Ectodermal cell (in vitro differentiated cells): ENCODE data around the gene RAVER1.
A peak's percentile ranks its signal among the peaks of the same experiment; 100 is the strongest.
"Not testable (repeated sequence)": the region's sequence is repeated elsewhere in the genome, so short reads cannot be mapped to it uniquely, and the experiment has no call there.

Source experiments
- H3K27ac ChIP-seq: 2 replicates; pipeline ENCODE4 v1.7.0; 2013; ENCODE audit warnings: mild to moderate bottlenecking, low read depth, low read length; ENCODE audit not compliant: insufficient read depth, poor library complexity, severe bottlenecking
- H3K27me3 ChIP-seq: 2 replicates; pipeline ENCODE4 v1.7.0; 2013; ENCODE audit warnings: mild to moderate bottlenecking, low read length; ENCODE audit not compliant: insufficient read depth, control insufficient read depth, poor library complexity, severe bottlenecking
- H3K36me3 ChIP-seq: one replicate; pipeline ENCODE4 v1.7.0; 2013; ENCODE audit warnings: low read length; ENCODE audit not compliant: control insufficient read depth, insufficient read depth
- H3K4me1 ChIP-seq: one replicate; pipeline ENCODE4 v1.7.0; 2013; ENCODE audit warnings: low read length; ENCODE audit not compliant: control insufficient read depth, insufficient read depth
- H3K4me3 ChIP-seq: 2 replicates; pipeline ENCODE4 v1.7.0; 2013; ENCODE audit warnings: low read depth, low read length, control low read depth; ENCODE audit not compliant: insufficient read depth
- H3K9me3 ChIP-seq: 2 replicates; pipeline ENCODE4 v1.7.0; 2013; ENCODE audit warnings: mild to moderate bottlenecking, low read length, moderate library complexity; ENCODE audit not compliant: control insufficient read depth
- WGBS, 2 experiments: methylation state at CpG; one replicate each; pipeline ENCODE4 v1.1.7; 2013; ENCODE audit warnings: missing lambda C conversion rate in 2 of 2; 5-methylcytosine and 5-hydroxymethylcytosine counted together

Gene RAVER1

DNA sequence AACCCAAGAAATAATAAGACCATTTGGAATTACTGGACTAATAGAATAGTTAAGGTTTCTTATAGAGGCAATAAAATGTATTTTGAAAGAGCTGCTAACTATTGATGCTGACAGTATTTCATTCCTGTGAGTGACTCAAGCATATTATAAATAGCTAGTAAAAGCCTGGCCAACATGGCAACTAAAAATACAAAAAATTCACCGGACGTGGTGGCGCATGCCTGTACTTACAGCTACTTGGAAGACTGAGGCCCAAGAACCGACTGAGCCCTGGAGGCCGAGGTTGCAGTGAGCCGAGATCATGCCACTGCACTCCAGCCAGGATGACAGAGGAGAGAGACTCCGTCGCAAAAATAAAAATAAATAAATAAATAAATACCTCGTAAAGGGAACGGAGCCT is 11.5 kb upstream of the RAVER1 start:
- H3K4me3 ChIP-seq: no peak overlapping the region
- H3K36me3 ChIP-seq: no peaks in the 10 kb centered on the region
- H3K27me3 ChIP-seq: no peaks in the 10 kb centered on the region
- no peak overlapping the region for H3K27ac ChIP-seq
- no peaks in the 10 kb centered on the region for H3K4me1 ChIP-seq
- no peaks in the 10 kb centered on the region for H3K9me3 ChIP-seq
- WGBS, 2 experiments: 94 to 96% methylated on average over 8 to 10 of the region's 10 CpGs

DNA sequence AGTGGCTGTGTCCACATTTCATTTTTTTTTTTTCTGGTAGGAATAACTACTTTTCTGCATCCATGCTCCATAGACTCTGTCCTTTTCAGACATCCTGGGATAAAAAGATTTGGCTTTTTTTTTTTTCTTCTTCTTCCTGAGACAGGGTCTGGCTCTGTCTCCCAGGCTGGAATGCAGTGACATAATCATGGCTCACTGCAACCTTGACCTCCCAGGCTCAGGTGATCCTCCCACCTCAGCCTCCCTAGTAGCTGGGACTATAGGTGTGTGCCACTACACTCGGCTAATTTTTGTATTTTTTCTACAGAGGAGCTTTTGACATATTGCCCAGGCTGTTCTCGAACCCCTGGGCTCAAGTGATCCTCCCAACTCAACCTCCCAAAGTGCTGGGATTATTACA is 10.2 kb upstream of the RAVER1 start:
- no peaks in the 10 kb centered on the region for H3K27me3 ChIP-seq
- no peaks in the 10 kb centered on the region for H3K4me1 ChIP-seq
- no peak overlapping the region for H3K4me3 ChIP-seq
- H3K27ac ChIP-seq: no peak overlapping the region
- WGBS, 2 experiments: 82 to 90% methylated on average over 2 of the region's 2 CpGs
- no peaks in the 10 kb centered on the region for H3K36me3 ChIP-seq
- no peaks in the 10 kb centered on the region for H3K9me3 ChIP-seq

- H3K27me3 ChIP-seq: peaks cover 9% of the 10 kb centered on the region
- H3K4me3 ChIP-seq: no peak overlapping the region
- no peaks in the 10 kb centered on the region for H3K4me1 ChIP-seq
- H3K9me3 ChIP-seq: no peaks in the 10 kb centered on the region
- 93 to 98% methylated on average over 5 of the region's 5 CpGs for whole genome bisulfite sequencing, 2 experiments
- H3K27ac ChIP-seq: no peak overlapping the region
- no peaks in the 10 kb centered on the region for H3K36me3 ChIP-seq
Observed at GRCh38 chr19:10339977-10340376, 6.6 kb upstream of the RAVER1 start.

- no peaks in the 10 kb centered on the region for H3K9me3 ChIP-seq
- H3K4me1 ChIP-seq: peaks cover under 1% of the 10 kb centered on the region
- peaks cover 12% of the 10 kb centered on the region for H3K27me3 ChIP-seq
- no peak within 1 kb of the TSS for H3K4me3 ChIP-seq
- H3K36me3 ChIP-seq: no peaks in the 10 kb centered on the region
- WGBS, 2 experiments: 72% methylated on average over 14 of the region's 14 CpGs
- H3K27ac ChIP-seq: no peak within 1 kb of the TSS
Observed at GRCh38 chr19:10339380-10339960, 6.1 kb upstream of the RAVER1 start, which contains the start of gene ICAM3. Gene ICAM3, minus strand, starts transcription at chr19:10339624. Its CDS starts 10 bp downstream, at chr19:10339614.

DNA sequence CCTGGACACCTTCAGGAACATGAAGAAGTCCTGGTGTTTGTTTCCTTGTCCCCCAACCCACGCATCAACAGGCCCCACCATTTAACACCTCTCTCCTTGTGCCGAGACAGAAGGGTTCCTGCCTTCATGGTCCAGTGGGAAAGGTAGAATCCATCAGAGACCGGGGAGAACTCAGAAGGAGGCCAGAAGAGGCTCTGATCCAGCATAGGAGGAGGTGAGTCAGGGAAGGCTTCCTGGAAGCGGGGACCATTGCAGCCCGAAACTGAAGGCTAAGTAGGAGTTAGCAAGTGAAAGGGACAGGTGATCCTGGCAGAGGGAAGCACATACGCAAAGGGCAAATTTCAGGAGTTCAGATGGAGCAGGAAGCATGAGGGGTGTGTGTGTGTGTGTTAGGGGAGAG is 5.6 kb upstream of the RAVER1 start:
- no peak overlapping the region for H3K27ac ChIP-seq
- no peak overlapping the region for H3K4me3 ChIP-seq
- peaks cover 17% of the 10 kb centered on the region for H3K27me3 ChIP-seq
- WGBS, 2 experiments: 84 to 85% methylated on average over 6 of the region's 6 CpGs
- H3K9me3 ChIP-seq: no peaks in the 10 kb centered on the region
- peaks cover 6% of the 10 kb centered on the region for H3K4me1 ChIP-seq
- no peaks in the 10 kb centered on the region for H3K36me3 ChIP-seq

DNA sequence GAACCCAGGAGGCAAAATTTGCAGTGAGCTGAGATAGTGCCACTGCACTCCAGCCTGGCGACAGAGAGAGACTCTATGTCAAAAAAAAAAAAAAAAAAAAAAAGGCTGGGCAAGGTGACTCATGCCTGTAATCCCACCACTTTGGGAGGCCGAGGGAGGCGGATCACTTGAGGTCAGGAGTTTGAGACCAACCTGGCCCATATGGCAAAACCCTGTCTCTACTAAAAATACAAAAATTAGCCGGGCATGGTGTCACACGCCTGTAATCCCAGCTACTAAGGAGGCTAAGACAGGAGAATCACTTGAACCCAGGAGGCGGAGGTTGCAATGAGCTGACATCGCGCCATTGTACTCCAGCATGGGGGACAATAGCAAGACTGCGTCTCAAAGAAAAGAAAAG is 3.4 kb upstream of the RAVER1 start:
- H3K4me3 ChIP-seq, H3K36me3 ChIP-seq, H3K27ac ChIP-seq, H3K9me3 ChIP-seq: not testable (repeated sequence)
- peaks cover 19% of the 10 kb centered on the region for H3K27me3 ChIP-seq
- peaks cover 16% of the 10 kb centered on the region for H3K4me1 ChIP-seq
- WGBS, 2 experiments: 90 to 95% methylated on average over 9 of the region's 9 CpGs

DNA sequence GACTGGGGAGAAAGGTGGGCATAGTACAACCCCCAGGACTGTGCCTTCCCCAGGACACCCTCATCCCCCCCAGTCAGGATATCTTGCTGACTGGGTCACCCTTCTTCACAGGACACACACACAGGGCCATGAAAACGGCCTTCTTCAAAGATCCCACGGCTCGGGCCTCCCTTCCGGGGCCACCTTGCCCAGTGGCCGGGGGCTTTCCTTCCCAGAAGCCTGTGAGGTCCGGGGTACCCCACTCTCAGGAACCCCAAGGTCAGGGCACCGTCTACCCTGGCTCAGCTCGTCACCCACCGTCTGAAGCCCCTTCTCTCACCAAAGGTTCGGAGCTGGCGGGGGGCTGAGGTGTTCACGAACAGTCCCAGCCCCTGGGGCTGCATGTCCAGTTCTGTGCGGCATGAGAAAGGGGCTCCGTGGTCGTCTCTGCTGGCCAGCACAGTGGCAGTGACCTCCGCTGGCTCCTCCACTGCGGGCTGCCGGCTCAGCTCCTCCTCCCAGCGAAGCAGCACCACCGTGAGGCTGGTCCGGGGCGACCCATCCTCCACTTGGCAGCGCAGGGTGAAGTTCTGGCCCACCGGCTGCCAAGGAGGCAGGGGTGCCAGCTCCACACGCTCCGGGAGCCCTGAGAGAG is 2.1 kb upstream of the RAVER1 start:
- Histone ChIP-seq H3K27ac (no peak overlapping the region), H3K4me3 (no peak overlapping the region), H3K4me1 (peaks cover 17% of the 10 kb centered on the region), H3K27me3 (peaks cover 19% of the 10 kb centered on the region), H3K36me3 (no peaks in the 10 kb centered on the region), H3K9me3 (no peaks in the 10 kb centered on the region)
- WGBS, 2 experiments: 70 to 72% methylated on average over 26 of the region's 26 CpGs

- Histone ChIP-seq H3K4me1 (peaks cover 17% of the 10 kb centered on the region), H3K27ac (no peak overlapping the region), H3K27me3 (peaks cover 19% of the 10 kb centered on the region), H3K9me3 (no peaks in the 10 kb centered on the region), H3K4me3 (peak overlapping the region; percentile 63), H3K36me3 (peaks cover 5% of the 10 kb centered on the region)
- WGBS, 2 experiments: 7 to 8% methylated on average over 59 of the region's 59 CpGs
Observed at GRCh38 chr19:10334588-10335351, 1.4 kb upstream of the RAVER1 start.

GRCh38 chr19:10333758-10334587 is 644 bp upstream of the RAVER1 start:
- Histone ChIP-seq H3K36me3 (peaks cover 13% of the 10 kb centered on the region), H3K27ac (no peak overlapping the region), H3K4me3 (peak overlapping the region; percentile 63), H3K9me3 (no peaks in the 10 kb centered on the region), H3K4me1 (peaks cover 17% of the 10 kb centered on the region), H3K27me3 (peaks cover 19% of the 10 kb centered on the region)
- WGBS, 2 experiments: 4% methylated on average over 44 of the region's 44 CpGs
